Mesothelial cell of epicardium (in vitro differentiated cells): ENCODE measurements around the gene PANK2. TPM values are rescaled to one million over a fixed set of nuclear protein-coding genes. Genes with fewer than 3 reads are reported as not detected.

Source experiments
- DNase-seq, 2 experiments: peaks; one replicate each; pipeline ENCODE4 v3.0.0; 2021; ENCODE audit warnings: low spot score in 2 of 2; ENCODE audit not compliant: unreplicated experiment in 2 of 2
- H3K27ac Mint-ChIP-seq: 2 replicates; pipeline ENCODE4 v1.8.0; 2021; ENCODE audit warnings: mixed read lengths
- H3K27me3 Mint-ChIP-seq: 2 replicates; pipeline ENCODE4 v1.8.0; 2021; ENCODE audit warnings: low read depth, mixed read lengths
- H3K36me3 Mint-ChIP-seq: 2 replicates; pipeline ENCODE4 v1.8.0; 2021; ENCODE audit warnings: mixed read lengths
- H3K4me1 Mint-ChIP-seq: 2 replicates; pipeline ENCODE4 v1.8.0; 2021; ENCODE audit warnings: mixed read lengths
- H3K4me3 Mint-ChIP-seq: 2 replicates; pipeline ENCODE4 v1.8.0; 2021; ENCODE audit warnings: mild to moderate bottlenecking, moderate library complexity, mixed read lengths
- H3K9me3 Mint-ChIP-seq: 2 replicates; pipeline ENCODE4 v1.8.0; 2021; ENCODE audit warnings: mixed read lengths
- CTCF ChIP-seq: fragments of 200-600 bp; sonication (generic); IDR thresholded peaks from one replicate; pipeline ENCODE4 v1.5.0; 2021; ENCODE audit warnings: antibody characterized with exemption; ENCODE audit not compliant: unreplicated experiment
- total RNA-seq: library from RNA; stranded (reverse); gene quantifications from 3 replicates; pipeline ENCODE4 v1.2.1, GENCODE V29; 2021

PANK2 gene
- total RNA-seq, 1 donor from 2014 or later = 52.5 TPM

DNA sequence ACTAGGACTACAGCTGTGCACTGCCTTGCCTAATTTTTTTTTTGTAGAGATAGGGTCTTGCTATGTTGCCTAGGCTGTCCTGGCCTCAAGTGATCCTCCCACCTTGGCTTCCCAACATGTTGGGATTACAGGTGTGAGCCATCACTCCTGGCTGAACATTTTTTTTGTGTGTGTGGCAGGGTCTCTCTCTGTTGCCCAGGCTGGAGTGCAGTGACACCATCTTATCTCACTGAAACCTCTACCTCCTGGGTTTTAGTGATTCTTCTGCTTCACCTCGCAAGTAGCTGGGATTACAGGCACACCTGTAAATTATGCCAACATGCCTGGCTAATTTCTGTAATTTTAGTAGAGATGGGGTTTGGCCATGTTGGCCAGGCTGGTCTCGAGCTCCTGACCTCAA lies 25.3 kb downstream of the PANK2 start:
- no peak for TF ChIP-seq CTCF
- peaks cover 53% of the 10 kb centered on the region for H3K36me3 Mint-ChIP-seq
- no peaks in the 10 kb centered on the region for H3K27me3 Mint-ChIP-seq
- H3K4me1 Mint-ChIP-seq = peaks cover 4% of the 10 kb centered on the region
- H3K4me3 Mint-ChIP-seq = no peak overlapping the region
- no peak overlapping the region for H3K27ac Mint-ChIP-seq
- DNase-seq = no peak
- H3K9me3 Mint-ChIP-seq = no peaks in the 10 kb centered on the region

DNA sequence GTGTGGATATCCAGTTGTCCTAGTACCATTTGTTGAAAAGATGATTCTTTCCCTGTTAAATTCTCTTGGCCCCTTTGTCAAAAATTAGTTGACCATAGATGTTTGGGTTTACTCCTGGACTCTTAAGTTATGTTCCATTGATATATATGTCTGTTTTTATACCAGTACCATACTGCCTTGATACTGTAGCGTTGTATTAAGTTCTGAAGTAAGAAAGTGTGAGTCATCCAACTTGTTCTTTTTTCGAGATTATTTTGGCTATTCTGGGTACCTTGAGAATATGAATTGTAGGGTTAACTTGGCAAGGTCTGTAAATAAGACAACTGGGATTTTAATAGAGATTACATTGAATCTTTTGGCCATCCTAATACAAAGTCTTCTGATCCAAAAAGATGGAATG lies 26.5 kb downstream of the PANK2 start:
- no peak overlapping the region for H3K27ac Mint-ChIP-seq
- H3K4me3 Mint-ChIP-seq = no peak overlapping the region
- TF ChIP-seq CTCF = no peak
- no peak for DNase-seq
- H3K27me3 Mint-ChIP-seq = no peaks in the 10 kb centered on the region
- no peaks in the 10 kb centered on the region for H3K4me1 Mint-ChIP-seq
- no peaks in the 10 kb centered on the region for H3K9me3 Mint-ChIP-seq
- peaks cover 46% of the 10 kb centered on the region for H3K36me3 Mint-ChIP-seq

GRCh38 chr20:3916364-3916763 lies 27.2 kb downstream of the PANK2 start:
- Mint-ChIP-seq H3K4me3 (no peak overlapping the region), H3K9me3 (no peaks in the 10 kb centered on the region), H3K4me1 (no peaks in the 10 kb centered on the region), H3K36me3 (peaks cover 43% of the 10 kb centered on the region), H3K27me3 (no peaks in the 10 kb centered on the region), H3K27ac (no peak overlapping the region)
- no peak for DNase-seq
- no peak for TF ChIP-seq CTCF

DNA sequence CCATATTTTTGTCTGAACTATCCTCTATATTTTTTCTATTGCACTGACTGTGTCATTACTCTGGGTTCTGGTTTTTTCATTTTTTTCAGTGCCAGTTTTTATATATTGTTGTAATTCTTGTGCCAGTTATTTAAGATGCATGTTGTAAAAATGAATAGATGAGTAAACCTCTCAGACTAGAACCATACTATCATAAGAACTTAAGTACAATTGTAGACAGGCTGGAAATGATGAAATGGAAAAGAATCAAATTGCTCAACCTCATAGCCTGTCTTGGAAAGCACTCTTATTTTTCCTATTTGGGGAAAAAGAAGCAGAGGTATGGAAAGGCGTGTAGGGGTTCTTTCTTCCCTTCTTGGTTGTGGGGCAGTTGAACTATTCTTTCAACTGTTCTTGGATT lies 30.2 kb downstream of the PANK2 start:
- TF ChIP-seq CTCF = no peak
- Mint-ChIP-seq H3K27ac (peak overlapping the region; percentile 27), H3K9me3 (no peaks in the 10 kb centered on the region), H3K4me3 (no peak overlapping the region), H3K27me3 (no peaks in the 10 kb centered on the region), H3K36me3 (peaks cover 37% of the 10 kb centered on the region), H3K4me1 (peaks cover 4% of the 10 kb centered on the region)
- no peak for DNase-seq

GRCh38 chr20:3922223-3922982 lies 33.2 kb downstream of the PANK2 start:
- TF ChIP-seq CTCF = no peak
- Mint-ChIP-seq H3K27me3 (no peaks in the 10 kb centered on the region), H3K36me3 (peaks cover 22% of the 10 kb centered on the region), H3K9me3 (no peaks in the 10 kb centered on the region), H3K27ac (peak overlapping the region; percentile 40), H3K4me1 (peaks cover 15% of the 10 kb centered on the region), H3K4me3 (no peak overlapping the region)
- no peak for DNase-seq

GRCh38 chr20:3922983-3923339 lies 33.8 kb downstream of the PANK2 start:
- H3K27ac Mint-ChIP-seq = peak overlapping the region; percentile 40
- H3K9me3 Mint-ChIP-seq = no peaks in the 10 kb centered on the region
- no peak for TF ChIP-seq CTCF
- no peaks in the 10 kb centered on the region for H3K27me3 Mint-ChIP-seq
- no peak for DNase-seq
- peaks cover 19% of the 10 kb centered on the region for H3K4me1 Mint-ChIP-seq
- H3K4me3 Mint-ChIP-seq = no peak overlapping the region
- peaks cover 22% of the 10 kb centered on the region for H3K36me3 Mint-ChIP-seq
